Ascending aorta (tissue), 2 donors: ENCODE measurements around the gene AFF3. TPM values are rescaled to one million over a fixed set of nuclear protein-coding genes. Genes with fewer than 3 reads are reported as not detected.

Experiments used
- DNase-seq, 2 donors: peaks; one replicate each; pipeline ENCODE4 v3.0.0-alpha.2; 2019; ENCODE audit warnings: low spot score in 2 of 2
- H3K27ac ChIP-seq, 2 donors: fragments of 200-600 bp; sonication (generic); one replicate each; pipeline ENCODE4 v1.5.1; 2016 to 2017; ENCODE audit warnings: mild to moderate bottlenecking in 1 of 2
- H3K27me3 ChIP-seq: fragments of 200-600 bp; sonication (generic); one replicate; pipeline ENCODE4 v1.5.1; 2017
- H3K36me3 ChIP-seq, 2 donors: fragments of 200-600 bp; sonication (generic); one replicate each; pipeline ENCODE4 v1.5.1; 2016
- H3K4me1 ChIP-seq, 2 donors: fragments of 200-600 bp; sonication (generic); one replicate each; pipeline ENCODE4 v1.5.1; 2016 to 2017; ENCODE audit warnings: mild to moderate bottlenecking in 1 of 2
- H3K4me3 ChIP-seq, 2 donors: fragments of 200-600 bp; sonication (generic); one replicate each; pipeline ENCODE4 v1.5.1; 2016 to 2017; ENCODE audit warnings: mild to moderate bottlenecking in 1 of 2
- H3K9me3 ChIP-seq, 2 donors: fragments of 200-600 bp; sonication (generic); one replicate each; pipeline ENCODE4 v1.5.1; 2016
- CTCF ChIP-seq, 3 experiments: fragments of 200-600 bp in 2 of 3; fragments of 450-650 bp in 1 of 3; sonication (generic) in 2 of 3; IDR thresholded peaks; one replicate each; pipeline ENCODE4 v1.5.1; 2016 to 2019; ENCODE audit warnings: antibody characterized with exemption in 3 of 3, mild to moderate bottlenecking in 1 of 3, moderate library complexity in 1 of 3
- intact Hi-C: fragments of 100-400 bp; cut with DNase I; formaldehyde crosslinking; loops from one replicate; pipeline ENCODE4 v1.15.1; 2023
- total RNA-seq: library from RNA; depleted of rRNA; stranded (reverse); fragments of >200 nt; gene quantifications from one replicate; pipeline ENCODE4 v1.1.0, GENCODE V29; 2016

AFF3 gene
- total RNA-seq, 1 donor from 2014 or later: 7.1 TPM

- no peak overlapping the region for H3K4me3 ChIP-seq
- no peaks in the 10 kb centered on the region for H3K9me3 ChIP-seq
- H3K4me1 ChIP-seq: no peaks in the 10 kb centered on the region
- intact Hi-C loops: no loop called here
- H3K36me3 ChIP-seq: no peaks in the 10 kb centered on the region
- TF ChIP-seq CTCF (IDR thresholded peaks at IDR 0.05): no peak
- no peak overlapping the region for H3K27ac ChIP-seq
- no peak for DNase-seq
- H3K27me3 ChIP-seq: no peaks in the 10 kb centered on the region
Observed at GRCh38 chr2:99729104-99730025, 413.0 kb downstream of the AFF3 start.

- Histone ChIP-seq H3K27ac (no peak overlapping the region), H3K27me3 (no peaks in the 10 kb centered on the region), H3K9me3 (peaks cover 0 to 2% of the 10 kb centered on the region in 2 donors), H3K4me1 (no peaks in the 10 kb centered on the region), H3K4me3 (no peak overlapping the region), H3K36me3 (no peaks in the 10 kb centered on the region)
- no peak for DNase-seq
- TF ChIP-seq CTCF (IDR thresholded peaks at IDR 0.05): no peak
- intact Hi-C loops: no loop called here
Observed at GRCh38 chr2:99728166-99728565, 414.2 kb downstream of the AFF3 start.

- no peak for DNase-seq
- Histone ChIP-seq H3K36me3 (no peaks in the 10 kb centered on the region), H3K9me3 (peaks cover 0 to 11% of the 10 kb centered on the region in 2 donors), H3K27me3 (no peaks in the 10 kb centered on the region), H3K27ac (no peak overlapping the region), H3K4me1 (no peaks in the 10 kb centered on the region), H3K4me3 (no peak overlapping the region)
- no peak for TF ChIP-seq CTCF (IDR thresholded peaks at IDR 0.05)
- intact Hi-C loops: no loop called here
Observed at GRCh38 chr2:99727199-99727598, 415.2 kb downstream of the AFF3 start.

GRCh38 chr2:99726691-99727090 is 415.7 kb downstream of the AFF3 start:
- Histone ChIP-seq H3K27me3 (no peaks in the 10 kb centered on the region), H3K4me3 (no peak overlapping the region), H3K9me3 (peaks cover 0 to 16% of the 10 kb centered on the region in 2 donors), H3K4me1 (no peaks in the 10 kb centered on the region), H3K27ac (no peak overlapping the region), H3K36me3 (no peaks in the 10 kb centered on the region)
- DNase-seq: no peak
- intact Hi-C loops: no loop called here
- no peak for TF ChIP-seq CTCF (IDR thresholded peaks at IDR 0.05)

- Histone ChIP-seq H3K4me3 (no peak overlapping the region), H3K9me3 (peaks cover 0 to 18% of the 10 kb centered on the region in 2 donors), H3K27ac (no peak overlapping the region), H3K4me1 (no peaks in the 10 kb centered on the region), H3K27me3 (no peaks in the 10 kb centered on the region), H3K36me3 (no peaks in the 10 kb centered on the region)
- TF ChIP-seq CTCF (IDR thresholded peaks at IDR 0.05): peak in 1 of 3 experiments; percentile 5
- DNase-seq: no peak
- intact Hi-C loops: no loop called here
Observed at GRCh38 chr2:99725820-99726219, 416.6 kb downstream of the AFF3 start.
